Activated B cell treated with CpG ODN at 0.5 μM for 24 hours (primary cell): Measurements from ENCODE around the gene VEPH1. TPM values are rescaled to one million over a fixed set of nuclear protein-coding genes. Genes with fewer than 3 reads are reported as not detected.
"Not testable (repeated sequence)": the region's sequence is repeated elsewhere in the genome, so short reads cannot be mapped to it uniquely, and the experiment has no call there.

ENCODE experiments used
- ATAC-seq: fragments of 200-7000 bp; cut with Tn5 transposase; one replicate; pipeline ENCODE4 v1.10.0; 2021; ENCODE audit warnings: low read depth, mild to moderate bottlenecking, moderate library complexity
- CTCF ChIA-PET: fragments of 350-600 bp; sonication (Branson Sonifier 250); formaldehyde crosslinking; loops from one replicate; lab custom pipeline; 2021; ENCODE audit warnings: antibody characterized with exemption; lab: Charles Lee
- POLR2A ChIA-PET: fragments of 350-600 bp; sonication (Branson Sonifier 250); formaldehyde crosslinking; loops from one replicate; lab custom pipeline; 2021; ENCODE audit warnings: antibody characterized with exemption; lab: Charles Lee
- DNase-seq: peaks from one replicate; pipeline ENCODE4 v3.0.0; 2022
- H3K27ac Mint-ChIP-seq: one replicate; pipeline ENCODE4 v1.8.0; 2020; ENCODE audit warnings: mixed read lengths
- H3K27me3 Mint-ChIP-seq: one replicate; pipeline ENCODE4 v1.8.0; 2021; ENCODE audit warnings: mixed read lengths
- H3K36me3 Mint-ChIP-seq: one replicate; pipeline ENCODE4 v1.8.0; 2021; ENCODE audit warnings: low read depth, mixed read lengths
- H3K4me1 Mint-ChIP-seq: one replicate; pipeline ENCODE4 v1.8.0; 2021; ENCODE audit warnings: mixed read lengths
- H3K4me3 Mint-ChIP-seq: one replicate; pipeline ENCODE4 v1.8.0; 2020; ENCODE audit warnings: mild to moderate bottlenecking, mixed read lengths
- H3K9me3 Mint-ChIP-seq: one replicate; pipeline ENCODE4 v1.8.0; 2020; ENCODE audit warnings: mixed read lengths
- intact Hi-C: fragments of 100-400 bp; cut with micrococcal nuclease; formaldehyde crosslinking; loops from one replicate; pipeline ENCODE4 v1.15.1; 2024
- total RNA-seq: library from RNA; stranded (reverse); gene quantifications from 2 replicates; pipeline ENCODE4 v1.2.3, GENCODE V29; 2022
- TF ChIP-seq, protein P1 (sequence below): fragments of 200-600 bp; IDR thresholded peaks from one replicate; pipeline ENCODE4 v1.8.0; 2022; ENCODE audit warnings: antibody characterized with exemption, mild to moderate bottlenecking

The VEPH1 gene
- total RNA-seq, 1 donor from 2014 or later, result not detected

DNA sequence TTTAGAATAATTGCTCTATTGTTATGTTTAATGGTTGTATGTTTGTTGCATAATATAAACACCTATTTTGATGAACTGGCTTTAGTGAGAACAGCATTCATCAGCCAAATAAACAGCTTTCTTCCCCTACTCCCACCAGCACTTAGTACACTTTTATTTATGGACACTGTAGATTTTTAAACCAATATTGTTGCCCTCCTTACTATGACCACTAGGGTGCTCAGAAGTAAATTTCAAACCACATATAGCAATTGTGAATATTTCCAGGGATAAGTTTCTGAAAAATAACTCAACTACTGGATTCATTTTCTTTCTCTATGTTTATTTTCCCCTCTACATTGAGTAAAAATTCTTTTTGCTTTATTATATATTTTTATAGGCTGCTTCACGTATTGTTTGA lies 151.2 kb downstream of the VEPH1 start:
- CTCF ChIA-PET, result no interaction called here
- POLR2A ChIA-PET, result no interaction called here
- intact Hi-C loops, result no loop called here

DNA sequence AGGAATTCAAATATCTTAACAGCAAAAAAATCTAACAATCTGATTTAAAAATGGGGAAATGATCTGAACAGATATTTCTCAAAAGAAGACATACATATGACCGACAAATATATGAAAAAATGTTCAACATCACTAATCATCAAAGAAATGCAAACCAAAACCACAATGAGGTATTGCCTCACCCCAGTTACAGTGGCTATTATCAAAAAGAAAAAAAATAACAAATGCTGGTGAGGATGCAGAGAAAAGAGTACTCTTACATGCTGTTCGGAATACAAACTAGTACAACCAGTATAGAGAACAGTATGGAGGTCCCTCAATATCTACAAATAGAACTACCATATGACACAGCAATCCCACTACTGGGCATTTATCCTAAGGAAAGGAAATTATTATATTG lies 152.6 kb downstream of the VEPH1 start:
- H3K4me1 Mint-ChIP-seq, H3K4me3 Mint-ChIP-seq, H3K36me3 Mint-ChIP-seq, POLR2A ChIA-PET, H3K27me3 Mint-ChIP-seq, H3K27ac Mint-ChIP-seq, intact Hi-C loops, H3K9me3 Mint-ChIP-seq, ATAC-seq, CTCF ChIA-PET, DNase-seq: not testable (repeated sequence)

More for the DNA sequence above, 151.2 kb downstream of the VEPH1 start:
- no peak overlapping the region for H3K27ac Mint-ChIP-seq
- no peaks in the 10 kb centered on the region for H3K4me1 Mint-ChIP-seq
- peaks cover 7% of the 10 kb centered on the region for H3K9me3 Mint-ChIP-seq
- DNase-seq (no peak), ATAC-seq (no peak)
- H3K36me3 Mint-ChIP-seq, result no peaks in the 10 kb centered on the region
- TF ChIP-seq, protein P1, sequence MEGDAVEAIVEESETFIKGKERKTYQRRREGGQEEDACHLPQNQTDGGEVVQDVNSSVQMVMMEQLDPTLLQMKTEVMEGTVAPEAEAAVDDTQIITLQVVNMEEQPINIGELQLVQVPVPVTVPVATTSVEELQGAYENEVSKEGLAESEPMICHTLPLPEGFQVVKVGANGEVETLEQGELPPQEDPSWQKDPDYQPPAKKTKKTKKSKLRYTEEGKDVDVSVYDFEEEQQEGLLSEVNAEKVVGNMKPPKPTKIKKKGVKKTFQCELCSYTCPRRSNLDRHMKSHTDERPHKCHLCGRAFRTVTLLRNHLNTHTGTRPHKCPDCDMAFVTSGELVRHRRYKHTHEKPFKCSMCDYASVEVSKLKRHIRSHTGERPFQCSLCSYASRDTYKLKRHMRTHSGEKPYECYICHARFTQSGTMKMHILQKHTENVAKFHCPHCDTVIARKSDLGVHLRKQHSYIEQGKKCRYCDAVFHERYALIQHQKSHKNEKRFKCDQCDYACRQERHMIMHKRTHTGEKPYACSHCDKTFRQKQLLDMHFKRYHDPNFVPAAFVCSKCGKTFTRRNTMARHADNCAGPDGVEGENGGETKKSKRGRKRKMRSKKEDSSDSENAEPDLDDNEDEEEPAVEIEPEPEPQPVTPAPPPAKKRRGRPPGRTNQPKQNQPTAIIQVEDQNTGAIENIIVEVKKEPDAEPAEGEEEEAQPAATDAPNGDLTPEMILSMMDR, result no peak
- no peak overlapping the region for H3K4me3 Mint-ChIP-seq
- peaks cover 3% of the 10 kb centered on the region for H3K27me3 Mint-ChIP-seq

DNA sequence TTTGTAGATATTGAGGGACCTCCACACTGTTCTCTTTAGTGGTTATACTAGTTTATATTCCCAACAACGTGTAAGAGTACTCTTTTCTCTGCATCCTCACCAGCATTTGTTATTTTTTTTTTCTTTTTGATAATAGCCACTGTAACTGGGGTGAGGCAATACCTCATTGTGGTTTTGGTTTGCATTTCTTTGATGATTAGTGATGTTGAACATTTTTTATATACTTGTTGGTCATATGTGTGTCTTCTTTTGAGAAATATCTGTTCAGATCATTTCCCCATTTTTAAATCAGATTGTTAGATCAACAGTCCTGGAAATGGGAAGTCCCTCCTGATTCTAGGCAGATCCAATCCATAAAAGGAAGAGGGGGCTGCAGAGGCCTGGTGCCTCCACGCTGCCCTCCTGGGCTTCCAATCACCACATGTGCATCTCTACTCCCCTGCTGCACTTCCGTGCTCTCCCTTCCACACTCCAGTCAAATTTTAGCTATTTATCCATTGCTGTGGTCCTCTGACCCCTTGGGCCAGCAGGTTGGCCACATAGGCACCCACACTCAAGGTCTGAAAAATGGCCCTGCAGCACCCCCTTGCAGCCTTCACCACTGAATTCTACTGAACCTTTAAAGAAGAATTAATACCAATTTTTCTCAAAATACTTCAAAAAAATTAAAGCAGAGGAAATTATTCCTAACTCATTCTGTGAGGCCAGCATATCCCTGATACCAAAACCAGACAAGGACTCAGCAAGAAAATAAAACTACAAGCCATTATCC lies 154.7 kb downstream of the VEPH1 start:
- intact Hi-C loops, H3K36me3 Mint-ChIP-seq, H3K4me3 Mint-ChIP-seq, H3K27ac Mint-ChIP-seq, H3K9me3 Mint-ChIP-seq, H3K27me3 Mint-ChIP-seq, DNase-seq, ATAC-seq, POLR2A ChIA-PET, H3K4me1 Mint-ChIP-seq, CTCF ChIA-PET: not testable (repeated sequence)

DNA sequence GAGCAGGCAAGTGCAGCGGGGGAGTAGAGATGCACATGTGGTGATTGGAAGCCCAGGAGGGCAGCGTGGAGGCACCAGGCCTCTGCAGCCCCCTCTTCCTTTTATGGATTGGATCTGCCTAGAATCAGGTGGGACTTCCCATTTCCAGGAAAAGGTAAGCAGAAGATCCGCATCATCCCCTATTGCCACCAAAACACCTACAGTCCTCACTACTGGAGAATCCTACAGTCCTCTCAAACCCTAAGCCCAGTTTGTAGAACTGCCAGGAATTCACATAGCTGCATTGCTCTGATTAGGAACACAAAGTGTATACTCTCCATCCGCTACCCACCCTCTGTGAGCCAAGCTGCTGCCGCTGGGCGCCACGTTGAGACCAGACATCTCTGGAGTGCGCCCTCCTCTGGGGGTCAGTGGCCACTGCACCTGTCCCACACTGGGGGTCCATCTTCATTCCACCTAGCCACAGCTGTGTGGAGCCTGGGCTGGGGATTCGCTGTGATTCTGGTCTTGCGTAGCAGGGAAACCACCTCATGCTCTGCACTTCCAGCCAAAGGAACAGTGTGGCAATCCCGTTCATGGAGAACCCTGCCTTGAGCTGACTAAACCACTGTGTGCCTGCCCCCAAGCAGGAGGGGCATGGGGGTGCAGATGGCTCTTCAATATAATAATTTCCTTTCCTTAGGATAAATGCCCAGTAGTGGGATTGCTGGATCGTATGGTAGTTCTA lies 155.5 kb downstream of the VEPH1 start:
- DNase-seq (no peak), ATAC-seq (no peak)
- intact Hi-C loops, result no loop called here
- Mint-ChIP-seq H3K4me3 (no peak overlapping the region), H3K27me3 (no peaks in the 10 kb centered on the region), H3K36me3 (no peaks in the 10 kb centered on the region), H3K9me3 (peaks cover 9% of the 10 kb centered on the region), H3K4me1 (no peaks in the 10 kb centered on the region), H3K27ac (no peak overlapping the region)
- POLR2A ChIA-PET, result no interaction called here
- CTCF ChIA-PET, result no interaction called here
- TF ChIP-seq, protein P1, result no peak

DNA sequence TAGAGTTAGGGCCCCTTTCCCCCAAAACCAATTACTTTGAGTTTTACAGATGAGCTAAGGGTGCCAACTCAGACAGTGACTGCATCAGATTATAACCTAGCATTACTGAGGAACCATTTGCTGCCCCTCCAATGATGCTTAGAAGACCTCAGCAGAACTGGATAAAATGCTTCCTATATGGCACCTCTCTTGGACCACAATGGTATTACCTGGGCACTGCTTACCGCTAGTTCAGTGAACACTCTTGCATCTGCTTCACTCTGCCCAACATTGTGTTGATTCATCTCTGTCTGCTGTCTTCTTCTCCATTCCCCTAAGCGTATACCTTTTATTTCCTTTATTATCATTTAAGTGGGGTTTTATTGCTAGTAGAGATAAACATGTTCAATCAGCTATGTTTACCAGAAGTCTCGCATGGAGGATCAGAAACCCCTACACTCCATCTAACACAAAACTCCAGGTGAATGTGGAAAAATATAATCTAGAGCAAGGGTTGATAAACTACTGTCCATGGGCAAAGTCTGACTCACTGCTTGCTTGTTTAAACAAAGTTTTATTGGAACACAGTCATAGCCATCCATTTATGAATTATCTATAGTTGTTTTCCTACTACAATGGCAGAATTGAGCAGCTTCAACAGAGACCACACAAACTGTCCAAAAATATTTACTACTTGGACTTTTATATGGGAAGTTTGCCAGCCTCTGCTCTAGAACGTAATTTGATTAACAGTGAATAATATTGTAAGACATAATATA lies 166.8 kb downstream of the VEPH1 start:
- intact Hi-C loops, result no loop called here
- DNase-seq (no peak), ATAC-seq (no peak)
- Mint-ChIP-seq H3K36me3 (no peaks in the 10 kb centered on the region), H3K9me3 (peaks cover 7% of the 10 kb centered on the region), H3K27ac (no peak overlapping the region), H3K27me3 (no peaks in the 10 kb centered on the region), H3K4me1 (no peaks in the 10 kb centered on the region), H3K4me3 (no peak overlapping the region)
- ChIA-PET POLR2A (no interaction called here), CTCF (no interaction called here)
- TF ChIP-seq, protein P1, result no peak
